ENCODE results near the gene VANGL2. TPM values are rescaled to one million over a fixed set of nuclear protein-coding genes. Genes with fewer than 3 reads are reported as not detected.
"Not testable (repeated sequence)": the region's sequence is repeated elsewhere in the genome, so short reads cannot be mapped to it uniquely, and the experiment has no call there.

The VANGL2 gene
- polyA plus RNA-seq, 12 donors: 7.2 to 39.3 (median 10.8) TPM; not detected in 1

- DNase-seq: no peak
Observed at GRCh38 chr1:160367934-160368923, 32.1 kb upstream of the VANGL2 start.

GRCh38 chr1:160369087-160369486 lies 31.3 kb upstream of the VANGL2 start:
- no peak for DNase-seq

GRCh38 chr1:160370561-160371345 lies 29.6 kb upstream of the VANGL2 start:
- no peak for DNase-seq

GRCh38 chr1:160371346-160371631 lies 29.1 kb upstream of the VANGL2 start:
- DNase-seq: no peak

- no peak for DNase-seq
Observed at GRCh38 chr1:160371756-160372155, 28.6 kb upstream of the VANGL2 start.

- no peak for DNase-seq
Observed at GRCh38 chr1:160373696-160374095, 26.7 kb upstream of the VANGL2 start.

GRCh38 chr1:160374306-160375110 lies 25.9 kb upstream of the VANGL2 start:
- DNase-seq: peak; percentile 59

- DNase-seq: peak; percentile 12
Observed at GRCh38 chr1:160375788-160376524, 24.4 kb upstream of the VANGL2 start.

GRCh38 chr1:160376525-160377131 lies 23.7 kb upstream of the VANGL2 start:
- peak; percentile 65 for DNase-seq

GRCh38 chr1:160377585-160378206 lies 22.7 kb upstream of the VANGL2 start:
- DNase-seq: no peak

- not testable (repeated sequence) for DNase-seq
Observed at GRCh38 chr1:160384812-160385211, 15.6 kb upstream of the VANGL2 start.

- DNase-seq: not testable (repeated sequence)
Observed at GRCh38 chr1:160388406-160388805, 12.0 kb upstream of the VANGL2 start.

GRCh38 chr1:160394673-160395072 lies 5.7 kb upstream of the VANGL2 start:
- DNase-seq: no peak

GRCh38 chr1:160397651-160398050 lies 2.7 kb upstream of the VANGL2 start:
- no peak for DNase-seq

- no peak for DNase-seq
Observed at GRCh38 chr1:160398823-160399222, 1.5 kb upstream of the VANGL2 start.

GRCh38 chr1:160399544-160400222 lies 681 bp upstream of the VANGL2 start:
- no peak for DNase-seq

GRCh38 chr1:160400646-160401486 lies 502 bp downstream of the VANGL2 start:
- DNase-seq: peak; percentile 44

- DNase-seq: no peak
Observed at GRCh38 chr1:160401487-160401805, 1.1 kb downstream of the VANGL2 start.
